ENCODE data around the gene KIZ.

- TF ChIP-seq EZH2 (IDR thresholded peaks at IDR 0.05) (no peak), POLR2AphosphoS5 (IDR thresholded peaks at IDR 0.05; ENCODE audit: borderline replicate concordance, low read depth, low read length) (no peak), FOXP2 (optimal IDR thresholded peaks at IDR 0.05; ENCODE audit: control extremely low read depth, extremely low read length, insufficient read depth) (no peak)
These were observed 106.8 kb downstream of the KIZ start for GRCh38 chr20:21232546-21233280.

Measured in SK-N-MC (cell line).